ENCODE data around the gene FOXC2.
"Not testable (repeated sequence)": the region's sequence is repeated elsewhere in the genome, so short reads cannot be mapped to it uniquely, and the experiment has no call there.

Gene FOXC2

DNA sequence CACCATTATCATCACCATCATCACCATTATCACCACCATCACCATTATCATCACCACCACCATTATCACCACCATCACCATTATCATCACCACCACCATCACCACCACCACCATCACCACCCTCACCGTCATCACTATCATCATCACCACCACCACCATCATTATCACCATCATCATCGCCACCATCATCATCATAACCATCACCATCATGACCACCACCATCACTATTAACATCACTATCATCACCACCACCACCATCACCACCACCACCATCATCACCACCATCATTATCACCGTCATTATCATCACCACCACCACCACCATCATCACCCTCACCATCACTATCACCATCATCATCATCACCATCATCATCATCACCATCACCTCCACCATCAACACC, 20.9 kb downstream of the FOXC2 start:
- H3K9me3 ChIP-seq (ENCODE audit: severe bottlenecking): no peaks in the 10 kb centered on the region
- TF ChIP-seq, protein P1, sequence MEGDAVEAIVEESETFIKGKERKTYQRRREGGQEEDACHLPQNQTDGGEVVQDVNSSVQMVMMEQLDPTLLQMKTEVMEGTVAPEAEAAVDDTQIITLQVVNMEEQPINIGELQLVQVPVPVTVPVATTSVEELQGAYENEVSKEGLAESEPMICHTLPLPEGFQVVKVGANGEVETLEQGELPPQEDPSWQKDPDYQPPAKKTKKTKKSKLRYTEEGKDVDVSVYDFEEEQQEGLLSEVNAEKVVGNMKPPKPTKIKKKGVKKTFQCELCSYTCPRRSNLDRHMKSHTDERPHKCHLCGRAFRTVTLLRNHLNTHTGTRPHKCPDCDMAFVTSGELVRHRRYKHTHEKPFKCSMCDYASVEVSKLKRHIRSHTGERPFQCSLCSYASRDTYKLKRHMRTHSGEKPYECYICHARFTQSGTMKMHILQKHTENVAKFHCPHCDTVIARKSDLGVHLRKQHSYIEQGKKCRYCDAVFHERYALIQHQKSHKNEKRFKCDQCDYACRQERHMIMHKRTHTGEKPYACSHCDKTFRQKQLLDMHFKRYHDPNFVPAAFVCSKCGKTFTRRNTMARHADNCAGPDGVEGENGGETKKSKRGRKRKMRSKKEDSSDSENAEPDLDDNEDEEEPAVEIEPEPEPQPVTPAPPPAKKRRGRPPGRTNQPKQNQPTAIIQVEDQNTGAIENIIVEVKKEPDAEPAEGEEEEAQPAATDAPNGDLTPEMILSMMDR (IDR thresholded peaks at IDR 0.05; ENCODE audit: low read depth, low read length): no peak
- DNase-seq: no peak
- H3K36me3 ChIP-seq: no peaks in the 10 kb centered on the region
- H3K27me3 ChIP-seq (ENCODE audit: insufficient read depth, low read depth, severe bottlenecking): no peaks in the 10 kb centered on the region
- no peak overlapping the region for H3K27ac ChIP-seq
- H3K4me3 ChIP-seq (ENCODE audit: low read depth, low read length): no peak overlapping the region

DNA sequence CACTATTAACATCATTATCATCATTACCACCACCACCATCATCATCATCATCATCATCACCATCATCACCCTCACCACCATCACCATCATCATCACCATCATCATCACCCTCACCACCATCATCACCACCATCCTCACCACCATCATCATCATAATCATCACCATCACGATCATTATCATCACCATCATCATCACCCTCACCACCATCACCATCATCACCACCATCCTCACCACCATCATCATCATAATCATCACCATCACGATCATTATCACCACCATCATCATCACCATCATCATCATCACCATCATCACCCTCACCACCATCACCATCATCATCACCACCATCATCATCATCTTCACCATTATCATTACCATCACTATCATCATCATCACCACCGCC, 21.3 kb downstream of the FOXC2 start:
- H3K9me3 ChIP-seq (ENCODE audit: severe bottlenecking); H3K4me3 ChIP-seq (ENCODE audit: low read depth, low read length); DNase-seq; H3K27me3 ChIP-seq (ENCODE audit: insufficient read depth, low read depth, severe bottlenecking); H3K36me3 ChIP-seq; H3K27ac ChIP-seq: not testable (repeated sequence)

DNA sequence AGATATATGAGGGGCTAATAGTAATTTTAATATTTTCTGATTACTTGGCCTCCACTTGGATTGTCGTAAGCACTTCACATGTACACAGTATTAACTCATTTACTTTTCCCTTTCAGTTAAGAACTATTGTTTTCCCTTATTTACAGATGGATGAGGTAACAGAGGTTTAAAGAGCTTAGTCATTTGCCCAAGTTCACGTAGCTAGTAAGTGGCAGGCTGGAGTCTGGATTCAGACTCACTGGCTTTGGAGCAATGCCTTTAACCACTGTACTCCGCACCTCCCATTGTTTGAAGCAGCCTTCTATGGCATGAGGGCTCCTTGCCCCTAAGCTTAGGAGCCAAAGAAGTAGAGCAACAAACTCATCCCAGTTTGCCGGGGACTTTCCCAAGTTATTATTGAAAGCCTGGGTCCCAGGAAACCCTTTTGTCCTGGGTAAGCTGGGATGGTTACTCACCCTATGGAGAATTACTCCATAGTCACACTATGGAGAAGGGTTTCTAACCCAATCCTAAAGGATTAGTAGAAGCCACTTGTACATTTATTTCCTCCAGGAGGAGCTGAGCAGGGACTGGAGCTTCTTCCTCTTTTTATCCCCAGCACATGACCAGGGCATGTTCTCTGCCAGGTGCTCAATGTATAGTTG, 24.0 kb downstream of the FOXC2 start:
- TF ChIP-seq, protein P1 (IDR thresholded peaks at IDR 0.05; ENCODE audit: low read depth, low read length): no peak
- Histone ChIP-seq H3K36me3 (no peaks in the 10 kb centered on the region), H3K9me3 (ENCODE audit: severe bottlenecking) (no peaks in the 10 kb centered on the region), H3K4me3 (ENCODE audit: low read depth, low read length) (no peak overlapping the region), H3K27me3 (ENCODE audit: insufficient read depth, low read depth, severe bottlenecking) (peaks cover 3% of the 10 kb centered on the region), H3K27ac (no peak overlapping the region)
- DNase-seq: no peak

DNA sequence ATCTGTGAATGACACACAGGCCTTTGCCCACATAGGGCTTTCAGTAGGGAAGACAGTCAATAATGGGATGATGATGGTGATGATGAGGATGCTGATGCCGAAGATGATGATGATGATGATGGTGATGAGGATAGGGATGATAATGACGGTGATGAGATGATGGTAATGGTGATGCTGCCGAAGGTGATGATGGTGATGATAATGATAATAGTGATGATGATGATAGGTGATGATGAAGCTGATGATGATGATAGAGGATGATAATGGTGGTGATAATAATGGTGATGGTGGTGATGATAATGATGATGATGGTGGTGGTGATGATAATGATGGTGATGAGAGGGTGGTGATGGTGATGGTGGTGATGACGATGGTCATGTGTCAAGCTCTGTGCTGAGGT, 24.6 kb downstream of the FOXC2 start:
- no peak for DNase-seq
- Histone ChIP-seq H3K27me3 (ENCODE audit: insufficient read depth, low read depth, severe bottlenecking) (peaks cover 3% of the 10 kb centered on the region), H3K27ac (no peak overlapping the region), H3K4me3 (ENCODE audit: low read depth, low read length) (no peak overlapping the region), H3K9me3 (ENCODE audit: severe bottlenecking) (no peaks in the 10 kb centered on the region), H3K36me3 (no peaks in the 10 kb centered on the region)
- TF ChIP-seq, protein P1 (IDR thresholded peaks at IDR 0.05; ENCODE audit: low read depth, low read length): no peak

DNA sequence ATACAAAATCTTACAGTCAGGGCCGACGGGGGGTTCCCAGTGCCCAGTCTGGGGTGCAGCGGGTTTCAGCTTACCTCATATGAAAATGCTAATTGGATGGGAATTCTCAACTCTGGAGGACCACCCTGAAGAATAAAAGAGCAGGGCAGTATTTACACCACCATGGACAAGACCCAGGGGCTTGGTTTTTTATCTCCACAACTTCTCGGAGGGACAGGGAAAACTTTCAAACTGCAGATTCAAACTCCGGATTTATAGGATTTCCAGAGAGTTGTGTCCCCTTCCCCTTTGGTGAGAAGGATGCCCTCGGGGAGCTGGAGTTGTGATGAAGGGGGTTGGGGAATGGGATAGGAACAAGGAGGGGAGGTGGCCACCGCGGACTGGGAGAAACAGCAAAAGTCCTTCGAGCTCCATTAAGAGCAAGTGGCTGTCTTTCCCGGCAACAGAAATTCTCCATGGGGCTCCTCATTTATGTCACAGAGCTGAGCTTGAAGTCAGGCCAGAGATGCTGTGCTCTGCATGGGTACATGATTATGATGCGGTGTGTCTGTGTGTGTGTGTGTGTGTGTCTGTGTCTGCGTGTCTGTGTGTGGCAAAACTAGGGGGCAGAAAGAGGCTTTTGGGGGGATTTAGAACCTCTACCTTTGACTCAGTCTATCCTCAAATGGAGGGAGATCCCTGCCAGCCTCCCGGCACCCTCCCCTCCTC, 27.4 kb downstream of the FOXC2 start:
- Histone ChIP-seq H3K27me3 (ENCODE audit: insufficient read depth, low read depth, severe bottlenecking) (peaks cover 3% of the 10 kb centered on the region), H3K9me3 (ENCODE audit: severe bottlenecking) (no peaks in the 10 kb centered on the region), H3K4me3 (ENCODE audit: low read depth, low read length) (no peak overlapping the region), H3K36me3 (no peaks in the 10 kb centered on the region), H3K27ac (no peak overlapping the region)
- DNase-seq: no peak
- TF ChIP-seq, protein P1 (IDR thresholded peaks at IDR 0.05; ENCODE audit: low read depth, low read length): no peak

DNA sequence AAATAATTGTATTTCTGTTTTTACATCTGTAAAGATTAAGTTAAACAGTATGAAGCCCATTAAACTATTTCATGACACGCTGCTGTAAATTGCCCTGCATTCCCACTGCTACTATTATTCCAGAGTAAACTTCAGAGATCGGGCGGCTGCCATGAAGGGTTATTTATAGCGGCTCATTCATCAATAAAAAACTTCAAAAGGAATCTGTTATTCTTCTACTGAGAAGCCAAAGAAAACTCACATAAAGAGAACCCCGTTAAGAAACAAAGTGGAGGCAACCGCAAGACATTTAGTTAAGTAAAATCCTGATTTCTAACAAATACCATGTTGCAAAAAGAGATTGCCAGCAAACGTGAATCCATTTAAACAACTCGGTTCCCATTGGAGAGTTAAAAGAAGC, 28.1 kb downstream of the FOXC2 start:
- Histone ChIP-seq H3K27ac (no peak overlapping the region), H3K36me3 (no peaks in the 10 kb centered on the region), H3K9me3 (ENCODE audit: severe bottlenecking) (no peaks in the 10 kb centered on the region), H3K4me3 (ENCODE audit: low read depth, low read length) (no peak overlapping the region), H3K27me3 (ENCODE audit: insufficient read depth, low read depth, severe bottlenecking) (peaks cover 3% of the 10 kb centered on the region)
- TF ChIP-seq, protein P1 (IDR thresholded peaks at IDR 0.05; ENCODE audit: low read depth, low read length): no peak
- DNase-seq: no peak

Data from WERI-Rb-1 (cell line).